NCI-H1417 treated with DMSO at 0.1 percent for 48 hours (cell line): ENCODE data around the gene RAD9B.
"Not testable (repeated sequence)": the region's sequence is repeated elsewhere in the genome, so short reads cannot be mapped to it uniquely, and the experiment has no call there.

Experiments
- DNase-seq: peaks from one replicate; lab custom pipeline; 2025; lab: John Stamatoyannopoulos, UW

RAD9B gene

GRCh38 chr12:110528277-110528839 lies 26.2 kb downstream of the RAD9B start:
- no peak for DNase-seq

- DNase-seq = no peak
These were observed 28.4 kb downstream of the RAD9B start for GRCh38 chr12:110530511-110530910.

- no peak for DNase-seq
These were observed 29.7 kb downstream of the RAD9B start for GRCh38 chr12:110531741-110532333.

DNA sequence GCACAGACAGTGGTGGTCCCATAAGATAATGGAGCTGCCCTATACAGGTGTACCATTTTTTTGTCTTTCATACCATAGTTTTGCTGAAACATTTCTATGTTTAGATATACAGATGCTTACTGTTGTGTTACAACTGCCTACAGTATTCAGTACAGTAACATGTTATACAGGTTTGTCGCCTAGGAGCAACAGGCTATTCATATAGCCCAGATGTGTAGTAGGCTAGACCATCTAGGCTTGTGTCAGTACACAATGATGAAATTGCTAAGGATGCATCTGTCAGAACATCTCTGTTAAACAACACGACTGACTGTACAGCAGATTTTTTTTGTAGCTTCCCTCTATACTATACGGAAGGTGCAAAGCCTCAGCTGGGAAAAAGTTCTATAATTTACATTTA lies 30.5 kb downstream of the RAD9B start:
- DNase-seq = no peak

DNA sequence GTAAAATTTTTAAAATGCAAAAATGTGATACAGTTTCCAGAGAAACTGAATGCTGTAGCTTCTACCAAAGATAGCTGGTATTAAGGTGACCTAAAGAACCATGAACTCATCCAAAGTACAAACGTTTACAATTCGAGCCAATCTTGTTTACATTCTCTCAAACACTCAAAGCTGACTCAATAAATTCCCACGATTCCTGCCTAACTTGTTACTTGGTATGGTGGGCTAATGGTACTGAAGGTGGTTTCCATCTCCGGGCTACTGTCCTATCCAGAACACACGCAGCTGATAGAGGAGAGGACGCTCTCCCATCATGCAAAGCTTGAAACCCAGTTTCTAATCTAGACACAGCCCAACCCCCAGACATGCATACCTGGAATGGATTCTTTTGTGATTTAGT lies 31.5 kb downstream of the RAD9B start:
- DNase-seq = no peak

DNA sequence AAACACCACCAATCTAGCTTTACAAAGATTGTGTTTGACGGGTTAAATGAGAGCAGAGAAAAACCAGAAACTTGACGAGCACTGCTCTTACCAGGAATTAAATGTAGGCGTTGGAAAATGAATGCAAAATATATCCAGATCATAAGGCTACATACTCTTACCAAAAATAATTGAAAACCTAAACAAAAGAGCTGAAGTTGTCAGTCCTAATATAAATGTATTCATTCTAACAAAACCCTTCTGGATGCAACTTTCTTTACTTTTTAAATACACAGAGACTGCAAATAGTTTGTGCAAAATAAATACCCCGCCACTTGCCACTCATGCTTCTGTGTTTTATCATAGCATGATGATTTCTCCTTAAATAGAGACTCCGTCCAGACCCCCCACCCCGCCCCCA lies 32.7 kb downstream of the RAD9B start:
- DNase-seq = no peak

GRCh38 chr12:110536834-110537604 lies 34.9 kb downstream of the RAD9B start:
- no peak for DNase-seq

GRCh38 chr12:110537605-110538409 lies 35.7 kb downstream of the RAD9B start:
- DNase-seq = no peak

GRCh38 chr12:110538869-110539622 lies 36.9 kb downstream of the RAD9B start:
- no peak for DNase-seq

GRCh38 chr12:110540048-110540447 lies 37.9 kb downstream of the RAD9B start:
- no peak for DNase-seq

- no peak for DNase-seq
These were observed 41.3 kb downstream of the RAD9B start for GRCh38 chr12:110543252-110543959.

- DNase-seq = no peak
These were observed 41.8 kb downstream of the RAD9B start for GRCh38 chr12:110543965-110544364.

DNA sequence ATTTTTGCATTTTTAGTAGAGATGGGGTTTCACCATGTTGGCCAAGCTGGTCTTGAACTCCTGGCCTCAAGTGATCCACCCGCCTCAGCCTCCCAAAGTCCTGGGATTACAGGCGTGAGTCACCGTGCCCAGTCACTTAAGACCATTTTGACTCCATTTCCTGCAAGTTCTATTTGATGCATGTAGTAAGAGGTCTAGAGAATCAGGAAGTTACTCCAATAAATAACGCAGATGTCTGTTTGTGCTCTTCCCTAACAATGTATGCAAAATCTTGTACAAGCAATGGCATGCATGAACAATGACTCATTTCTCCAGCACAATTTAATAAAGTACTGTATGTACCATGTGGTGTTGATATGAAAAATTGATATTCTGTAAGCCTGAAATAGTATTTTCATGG lies 43.1 kb downstream of the RAD9B start:
- not testable (repeated sequence) for DNase-seq

DNA sequence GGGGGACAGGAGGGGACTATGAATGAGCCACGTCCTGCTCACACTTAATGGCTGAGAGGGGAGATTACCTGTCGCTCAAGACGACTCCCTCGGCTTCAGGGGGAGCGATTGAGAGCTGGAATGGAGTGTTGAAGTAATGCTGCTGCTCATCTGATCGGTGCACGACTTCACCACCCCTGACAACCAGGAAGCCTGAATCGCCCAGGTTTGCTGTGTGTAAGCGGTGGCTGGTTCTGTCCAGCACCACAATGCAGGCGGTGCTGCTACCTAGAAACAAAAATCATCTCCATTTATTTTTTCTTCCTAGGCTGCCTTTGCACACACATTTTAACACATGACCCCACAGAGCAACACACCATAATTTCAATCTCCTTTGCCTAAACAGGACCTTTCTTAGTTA lies 43.7 kb downstream of the RAD9B start:
- no peak for DNase-seq

DNA sequence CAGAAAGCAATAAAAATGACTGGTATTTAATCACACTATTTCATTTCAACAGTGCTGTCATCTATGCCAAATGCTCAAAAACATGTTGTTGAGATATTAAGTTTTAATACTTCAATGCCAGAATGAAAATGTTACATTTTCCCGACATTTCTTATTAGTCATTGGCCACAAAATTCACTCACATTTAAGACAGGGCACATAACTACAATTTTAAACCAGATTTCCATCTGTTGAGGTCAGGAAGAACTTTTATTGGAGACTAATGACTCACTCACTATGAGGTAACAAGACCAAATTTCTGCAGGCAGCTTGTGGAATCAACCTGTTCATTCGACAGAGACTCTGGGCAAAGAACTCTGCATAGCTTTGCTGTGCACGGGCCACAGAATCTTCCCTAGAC lies 44.2 kb downstream of the RAD9B start:
- no peak for DNase-seq

DNA sequence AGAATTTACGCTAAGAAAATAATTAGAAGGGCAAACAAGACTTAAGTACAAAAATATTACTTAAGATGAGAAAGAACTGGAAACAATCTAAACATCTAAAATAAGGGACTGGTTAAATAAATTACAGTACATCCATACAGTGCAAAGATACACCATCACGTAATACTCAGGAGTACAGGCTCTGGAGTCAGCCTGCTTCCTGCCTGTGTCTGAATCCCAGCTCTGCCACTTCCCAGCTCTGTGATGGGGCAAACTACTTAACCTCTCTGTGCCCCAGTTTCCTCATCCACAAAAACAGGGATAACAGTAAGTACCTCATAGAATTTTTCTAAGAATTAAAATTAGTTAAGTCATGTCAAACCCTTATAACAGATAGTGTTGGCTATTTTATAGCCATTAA lies 45.0 kb downstream of the RAD9B start:
- DNase-seq = no peak

DNA sequence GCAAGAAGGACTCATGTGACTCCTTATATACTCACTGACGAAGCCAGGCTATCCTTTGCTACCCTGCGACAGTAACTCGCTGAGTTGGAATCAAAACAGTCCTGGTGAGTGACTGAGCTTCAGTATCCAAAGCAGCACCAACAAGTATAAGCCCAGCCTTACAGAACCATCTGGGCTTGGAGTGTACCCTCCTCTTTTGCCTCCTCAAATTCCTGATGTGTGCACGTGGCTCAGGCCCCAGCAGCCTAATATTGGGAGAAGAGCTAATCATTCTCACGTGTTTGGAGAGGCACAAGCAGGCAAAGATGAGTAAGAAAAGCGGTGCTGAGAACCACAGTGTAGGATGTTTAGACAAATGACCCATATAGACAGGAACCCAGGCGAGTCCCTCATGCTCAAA lies 46.5 kb downstream of the RAD9B start:
- DNase-seq = no peak

GRCh38 chr12:110549716-110550115 lies 47.6 kb downstream of the RAD9B start:
- no peak for DNase-seq

DNA sequence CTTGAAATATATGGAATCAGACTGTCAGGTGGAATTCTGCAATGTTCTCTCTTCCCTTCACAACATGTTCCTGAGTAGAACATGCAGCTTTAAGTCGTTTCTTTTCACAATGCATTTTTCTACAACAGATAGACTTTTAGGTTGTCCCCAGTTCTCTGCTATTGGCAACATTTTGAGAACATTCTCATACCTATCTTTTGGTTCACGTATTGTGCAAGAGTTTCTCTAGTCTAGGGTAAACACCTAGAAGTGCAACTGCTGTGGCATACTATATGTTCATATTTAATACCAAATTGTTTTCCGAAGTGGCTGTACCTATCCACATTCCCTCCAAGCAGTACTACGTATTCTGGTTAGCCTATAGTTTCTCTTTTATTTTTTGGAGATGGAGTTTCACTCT lies 48.9 kb downstream of the RAD9B start:
- DNase-seq = no peak
